Fibroblast of gingiva (primary cell): Measurements from ENCODE around the gene LPXN.
A peak's percentile ranks its signal among the peaks of the same experiment; 100 is the strongest.

Experiments
- DNase-seq: peaks from one replicate; pipeline ENCODE4 v3.0.0-alpha.2; 2011; ENCODE audit warnings: low read depth

LPXN gene

DNA sequence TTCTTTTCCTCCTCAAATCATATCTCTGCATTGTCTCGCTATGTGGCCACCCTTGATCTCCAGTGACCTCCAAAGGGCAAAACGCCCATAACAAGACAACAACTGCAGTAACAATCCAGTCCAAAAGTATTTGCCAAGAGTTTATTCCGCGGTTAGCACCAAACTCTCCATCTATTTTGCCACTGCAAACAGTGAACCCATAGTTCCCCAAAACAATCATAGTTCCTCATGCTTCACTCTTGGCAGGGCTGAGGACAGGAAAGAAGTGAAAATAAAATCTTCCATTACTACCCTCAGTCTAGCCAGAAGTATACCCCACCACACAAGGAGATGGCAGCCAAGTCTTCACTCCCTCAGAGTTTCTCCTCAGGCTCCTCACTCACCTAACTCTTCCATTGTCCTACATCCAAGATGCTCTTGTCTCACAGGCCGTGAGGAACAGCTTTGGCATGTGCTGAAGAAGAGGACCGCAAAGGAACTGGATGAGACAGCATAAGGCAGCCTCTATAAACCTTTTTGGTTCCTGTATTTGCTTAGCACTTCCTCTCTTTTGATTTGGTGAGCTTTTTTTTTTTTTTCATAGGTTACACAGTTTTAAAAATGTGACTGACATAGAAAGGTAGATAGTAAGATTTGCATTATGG, at the start of gene LPXN:
TSS of gene LPXN (minus strand) at position 480 of the 644 bp plus-strand sequence. CDS start at position 396, 84 bp downstream.
- DNase-seq = peak; percentile 39

DNA sequence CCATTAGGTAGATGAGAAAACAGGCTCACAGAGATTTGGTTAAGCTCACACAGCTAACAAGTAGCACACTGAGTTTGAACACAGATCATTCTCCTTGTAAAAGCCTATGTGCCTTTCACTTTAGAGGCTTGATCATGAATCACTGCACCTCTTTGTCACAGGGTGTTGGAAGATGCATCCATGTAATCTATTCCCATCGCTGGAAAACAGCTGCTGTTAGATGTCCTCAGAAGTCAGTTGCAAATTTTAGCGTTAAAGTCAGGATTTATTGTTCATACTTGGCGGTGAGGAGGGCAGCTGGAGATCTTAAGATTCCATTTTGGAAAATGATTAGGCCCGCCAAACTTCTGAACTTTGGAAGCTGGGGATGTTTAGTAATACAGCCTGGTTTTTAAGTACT, 49.4 kb upstream of the LPXN start:
- DNase-seq = no peak

DNA sequence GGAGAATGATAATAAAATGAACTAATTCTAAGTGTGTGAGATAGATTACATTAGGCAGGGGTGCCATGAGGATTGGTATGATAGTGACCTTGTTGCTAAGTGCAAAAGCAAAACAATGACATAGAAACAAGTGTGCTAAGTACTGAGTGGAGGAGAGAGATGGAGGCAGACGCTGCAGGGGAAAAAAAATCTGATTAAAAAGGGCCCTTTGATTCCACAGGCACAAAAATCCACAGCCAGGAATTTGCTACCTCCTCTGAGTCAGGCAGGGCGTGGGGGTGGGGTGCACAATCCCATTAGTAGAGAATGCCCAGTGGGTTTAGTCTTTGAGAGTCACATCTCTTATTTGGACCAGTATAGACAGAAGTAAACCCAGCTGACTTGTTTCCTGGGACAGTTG, 46.7 kb upstream of the LPXN start, which contains the start of gene CNTF:
TSS of gene CNTF (plus strand) at position 322 of the 400 bp plus-strand sequence. CDS start 88 bp downstream, outside the sequence.
- no peak for DNase-seq

DNA sequence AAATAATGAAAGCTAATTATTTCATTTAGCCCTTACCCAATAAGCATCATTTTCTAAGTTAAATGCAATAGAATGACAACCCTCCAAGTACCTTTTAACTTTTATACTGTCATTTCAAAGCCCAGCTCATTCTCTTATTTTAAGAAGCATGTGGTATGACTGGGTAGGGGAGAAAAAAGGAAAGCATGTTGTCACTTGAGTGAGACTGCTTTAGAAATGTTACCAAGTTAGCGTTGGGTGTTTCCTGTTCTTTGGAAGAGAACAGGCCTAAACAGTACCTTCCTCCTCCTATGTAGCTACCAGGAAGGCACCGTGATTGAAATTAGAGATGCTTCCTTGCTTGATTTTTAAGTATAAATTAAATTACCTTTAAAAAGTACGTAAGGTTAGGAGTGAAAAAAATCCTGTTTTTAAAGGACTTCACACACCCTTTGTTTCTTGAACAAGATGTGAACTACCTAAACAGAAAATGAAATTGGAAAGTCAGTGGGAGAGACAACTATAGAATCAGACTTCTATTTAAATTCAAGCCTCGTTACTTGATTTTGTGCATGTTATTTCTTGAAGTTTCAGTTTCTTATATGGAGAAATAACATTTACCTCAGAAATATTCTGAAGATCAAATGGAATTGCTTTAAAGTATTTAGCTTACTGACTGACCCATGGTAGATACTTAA, 46.1 kb upstream of the LPXN start:
- no peak for DNase-seq

DNA sequence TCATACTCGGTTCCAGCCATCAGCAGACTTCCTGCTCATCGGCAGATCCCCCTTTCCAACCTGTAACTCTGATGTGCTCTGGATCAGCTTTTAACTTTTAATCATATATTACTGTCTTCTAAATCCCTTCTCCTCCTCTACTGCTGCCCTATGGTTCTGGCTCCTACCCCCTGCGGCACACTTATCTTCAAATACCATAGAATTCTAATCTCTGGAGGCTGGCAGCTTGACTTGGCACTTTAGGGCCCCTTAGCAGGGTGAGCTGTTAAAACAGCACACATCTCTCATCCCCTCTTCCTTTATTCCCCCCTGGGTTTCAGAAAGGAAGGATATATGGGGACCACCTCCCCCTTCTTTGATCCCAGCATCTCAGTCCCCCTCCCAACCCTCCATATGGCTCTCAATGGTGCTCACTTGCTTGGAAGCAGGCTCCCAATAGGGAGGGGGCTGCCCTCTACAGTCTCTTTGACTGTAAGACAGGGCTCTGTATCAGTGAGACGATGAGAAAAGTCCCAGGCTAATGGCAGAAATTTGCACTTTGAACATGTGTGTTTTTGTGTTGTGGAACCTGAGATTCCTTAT, 42.4 kb upstream of the LPXN start:
- DNase-seq = no peak

DNA sequence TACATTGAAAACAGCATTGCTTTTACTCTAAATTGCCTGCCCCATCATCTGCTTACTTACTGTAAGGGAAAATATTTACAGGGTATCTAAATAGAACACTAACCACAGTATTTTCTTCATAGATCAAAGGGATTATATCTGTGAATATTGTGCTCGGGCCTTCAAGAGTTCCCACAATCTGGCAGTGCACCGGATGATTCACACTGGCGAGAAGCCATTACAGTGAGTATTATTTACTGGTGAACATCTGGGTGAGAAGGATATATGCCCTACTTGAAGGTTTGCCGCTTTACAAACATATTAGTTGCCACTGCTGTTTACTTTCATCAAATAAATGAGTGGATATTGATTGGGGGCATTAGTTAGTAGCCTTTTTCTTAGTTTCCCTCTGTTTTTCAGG, 40.9 kb upstream of the LPXN start:
- peak; percentile 88 for DNase-seq

DNA sequence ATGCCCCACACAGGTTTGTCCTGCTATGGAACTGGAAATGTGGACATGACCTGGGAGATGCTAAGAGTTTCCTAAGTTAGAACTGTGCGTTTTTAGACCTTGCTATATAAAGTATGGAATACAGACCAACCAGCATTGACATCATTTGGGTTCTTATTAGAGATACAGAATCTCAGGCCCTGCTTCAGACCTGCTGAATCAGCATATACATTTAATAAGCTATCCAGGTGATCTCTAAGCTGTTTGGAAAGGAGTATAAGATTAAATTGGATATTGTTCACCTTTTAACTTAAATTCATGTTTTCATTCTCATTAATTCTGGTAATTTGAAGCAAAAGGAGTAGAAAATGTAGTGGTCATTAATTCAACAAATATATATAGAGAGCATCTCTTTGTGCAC, 39.9 kb upstream of the LPXN start:
- no peak for DNase-seq

DNA sequence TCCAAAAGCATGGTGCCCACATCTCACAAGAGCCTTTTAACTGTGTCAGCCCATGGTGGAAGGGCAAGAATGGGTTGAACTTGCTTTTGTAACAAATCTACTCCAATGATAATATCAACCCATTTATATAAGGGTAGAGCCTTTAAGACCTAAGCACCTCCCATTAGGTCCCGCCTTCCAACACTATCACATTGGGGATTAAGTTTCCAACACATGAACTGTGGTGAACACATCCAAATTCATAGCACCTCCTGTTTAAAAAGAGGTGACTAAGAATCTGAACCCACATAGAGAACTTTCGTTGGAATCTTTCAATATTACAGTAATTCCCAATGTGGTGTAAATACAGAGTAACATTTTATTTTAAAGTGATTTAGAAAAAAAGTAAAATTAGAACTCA, 37.6 kb upstream of the LPXN start:
- no peak for DNase-seq

DNA sequence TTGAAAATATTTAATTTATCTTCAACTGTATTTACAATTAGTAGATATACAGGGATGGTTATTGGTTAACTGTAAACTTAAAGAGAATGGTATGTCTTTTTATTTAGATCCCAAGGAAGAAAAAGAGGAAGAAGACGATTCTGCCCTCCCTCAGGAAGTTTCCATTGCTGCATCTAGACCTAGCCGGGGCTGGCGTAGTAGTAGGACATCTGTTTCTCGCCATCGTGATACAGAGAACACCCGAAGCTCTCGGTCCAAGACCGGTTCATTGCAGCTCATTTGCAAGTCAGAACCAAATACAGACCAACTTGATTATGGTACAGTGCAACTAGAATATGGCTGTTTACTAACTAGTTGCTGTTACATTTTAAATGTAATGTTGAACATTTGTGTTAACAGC, 34.1 kb upstream of the LPXN start:
- no peak for DNase-seq

DNA sequence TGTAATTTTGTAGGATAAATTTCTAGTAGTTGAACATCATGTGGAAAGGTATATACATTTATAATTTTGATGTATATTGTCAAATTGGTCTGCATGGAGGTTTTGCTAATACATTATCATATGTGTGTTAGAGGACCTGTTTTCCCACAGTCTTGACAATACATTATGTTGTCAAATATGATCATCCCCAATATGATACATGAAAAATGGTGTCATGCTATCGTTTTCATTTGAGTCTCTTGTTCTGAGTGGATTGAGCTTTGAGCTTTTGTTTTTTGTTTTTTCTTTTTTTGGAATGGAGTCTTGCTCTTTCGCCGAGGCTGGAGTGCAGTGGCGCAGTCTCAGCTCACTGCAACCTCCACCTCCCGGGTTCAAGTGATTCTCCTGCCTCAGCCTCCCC, 32.7 kb upstream of the LPXN start:
- DNase-seq = no peak

DNA sequence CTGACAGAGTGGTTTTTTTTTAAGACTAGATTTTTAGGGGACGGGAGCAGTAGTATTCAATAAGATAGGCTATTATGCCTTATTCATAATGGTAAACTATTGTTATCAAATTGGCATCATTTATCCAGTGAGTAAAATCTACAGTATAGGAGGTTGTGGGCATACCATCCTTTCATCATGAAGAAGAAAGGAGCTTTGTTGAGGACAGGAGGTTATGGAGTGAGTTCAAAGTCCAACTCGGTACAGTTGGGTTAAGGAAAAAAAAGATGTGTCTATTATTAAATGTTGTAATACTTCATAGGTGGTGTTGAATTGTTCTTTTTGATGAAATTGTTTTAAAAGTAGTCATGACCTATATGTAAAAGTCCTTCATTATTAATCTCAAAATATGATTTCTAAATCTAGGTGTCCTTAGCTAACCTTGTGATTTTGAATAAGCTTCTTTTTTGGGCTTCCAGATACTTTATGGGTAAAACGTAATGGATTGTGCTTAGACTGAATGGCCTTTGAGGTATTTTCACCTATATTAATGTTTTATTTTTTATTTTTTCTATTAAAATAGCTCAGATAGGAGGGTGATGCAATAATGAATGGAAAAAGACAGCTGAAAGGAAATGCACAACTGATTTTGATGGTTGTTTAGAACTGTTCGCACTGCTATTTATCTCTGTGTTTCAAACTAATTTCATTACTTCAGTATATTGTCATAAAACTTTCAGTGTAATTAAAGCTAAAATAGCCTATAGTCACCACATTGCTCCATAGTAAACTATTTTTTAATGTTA, 31.5 kb upstream of the LPXN start:
- no peak for DNase-seq

DNA sequence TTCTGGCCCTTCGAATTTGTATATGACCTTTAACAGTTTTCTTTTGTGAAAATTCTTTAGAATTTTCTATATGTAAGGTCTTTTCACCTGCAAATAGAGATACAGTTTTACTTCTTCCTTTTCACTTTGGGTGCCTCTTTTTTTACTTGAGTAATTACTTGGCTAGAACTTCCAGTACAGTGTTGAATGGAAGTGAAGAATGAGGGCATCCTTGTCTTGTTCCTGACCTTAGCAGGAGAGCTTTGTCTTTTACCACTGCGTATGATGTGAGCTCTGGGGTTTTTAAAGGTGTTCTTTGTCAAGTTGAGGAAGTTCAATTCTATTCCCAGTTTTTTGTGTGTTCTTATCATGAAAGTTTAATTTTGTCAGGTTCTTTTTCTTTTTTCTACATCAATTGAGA, 24.9 kb upstream of the LPXN start:
- no peak for DNase-seq

DNA sequence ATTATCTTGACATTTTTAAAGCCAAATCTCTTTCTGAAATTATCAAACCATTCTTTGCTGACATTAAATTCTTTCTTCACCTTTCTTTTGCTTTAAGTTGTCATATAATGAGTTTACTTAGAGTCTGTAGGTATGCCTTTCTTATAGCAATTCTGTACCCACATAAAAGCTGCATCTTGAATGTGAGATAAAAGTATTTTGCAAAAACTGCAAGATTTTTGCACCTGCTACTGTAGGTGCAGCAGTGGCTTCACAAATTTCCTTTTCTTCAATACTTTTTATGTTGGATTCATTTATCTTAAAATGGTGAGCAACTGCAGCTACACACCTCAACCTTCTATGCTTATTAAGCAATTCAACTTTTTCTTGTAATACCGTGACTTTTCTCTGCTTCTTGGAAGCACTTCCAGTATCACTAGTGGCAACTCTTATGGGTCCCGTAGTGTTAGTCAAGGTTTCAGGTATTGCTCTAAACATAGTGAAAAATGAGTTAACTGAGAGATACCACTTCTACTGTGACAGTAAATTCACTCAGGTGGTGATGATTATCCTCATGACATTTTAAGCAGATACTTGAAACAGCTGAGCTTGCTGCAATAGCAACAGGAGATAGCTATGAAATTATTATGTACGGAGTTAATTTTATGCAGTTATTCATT, 22.0 kb upstream of the LPXN start:
- DNase-seq = no peak

DNA sequence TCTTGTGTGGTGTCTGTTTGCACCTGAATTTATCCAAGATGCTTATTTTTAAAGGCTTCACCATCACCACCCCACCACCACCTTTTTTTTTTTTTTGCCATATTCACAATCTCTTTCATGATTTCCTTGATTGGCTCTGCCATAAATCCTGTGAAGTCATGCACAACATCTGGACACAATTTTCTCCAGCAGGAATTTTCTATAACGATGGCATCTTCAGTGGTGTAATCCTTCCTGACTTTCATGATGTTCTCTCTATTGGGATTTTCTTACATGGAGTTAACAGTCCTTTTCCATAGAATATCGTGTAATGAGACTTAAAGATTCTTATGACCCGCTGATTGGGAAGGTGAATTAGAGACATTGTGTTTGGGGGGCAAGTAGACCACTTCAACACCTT, 21.0 kb upstream of the LPXN start:
- peak; percentile 41 for DNase-seq

DNA sequence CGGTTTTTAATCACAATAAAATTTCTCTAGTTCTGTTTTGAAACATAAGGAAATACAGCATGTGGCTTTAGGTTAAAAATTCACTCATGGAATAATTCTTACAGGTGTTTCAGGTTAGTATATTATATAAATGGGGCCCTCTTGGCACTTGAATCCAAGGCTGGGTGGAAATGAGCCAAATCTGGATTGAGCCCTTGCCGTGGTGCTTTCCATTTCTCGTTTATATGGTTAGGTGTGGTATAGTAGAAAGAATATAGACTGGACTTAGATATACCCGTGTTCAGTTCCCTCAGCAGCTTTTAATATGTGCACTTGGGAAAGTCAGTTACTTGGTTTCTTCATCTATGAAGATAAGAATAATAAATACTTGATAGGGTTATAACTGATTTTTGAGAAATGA, 19.2 kb upstream of the LPXN start:
- no peak for DNase-seq

DNA sequence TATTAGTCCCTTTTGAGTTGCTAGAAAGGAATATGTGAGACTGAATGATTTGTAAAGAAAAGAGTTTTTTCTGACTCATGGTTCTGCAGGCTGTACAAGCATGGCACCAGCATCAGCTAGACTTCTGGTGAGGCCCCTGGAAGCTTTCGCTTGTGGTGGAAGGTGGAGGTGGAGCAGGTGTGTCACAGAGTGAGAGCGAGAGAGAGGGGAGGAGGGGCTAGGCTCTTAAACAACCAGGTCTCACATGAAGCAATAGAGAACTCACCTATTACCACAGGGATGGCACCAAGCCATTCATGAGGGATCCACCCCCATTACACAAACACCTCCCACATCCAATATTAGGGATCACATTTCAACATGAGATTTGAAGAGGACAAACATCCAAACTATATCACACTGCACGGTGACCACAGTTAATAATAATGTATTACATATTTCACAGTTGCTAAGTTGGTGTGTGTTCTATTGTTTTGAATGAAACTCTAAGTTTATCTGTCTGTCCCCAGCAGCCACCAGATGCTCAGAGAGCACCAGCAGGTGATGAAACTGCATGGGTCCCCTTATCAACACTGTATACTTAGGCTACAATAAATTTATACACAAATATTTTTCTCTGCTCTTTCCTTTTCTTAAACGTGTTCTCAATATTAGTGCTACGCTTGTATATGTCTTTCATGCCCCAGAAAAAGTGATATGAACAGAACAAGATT, 17.3 kb upstream of the LPXN start:
- DNase-seq = no peak

DNA sequence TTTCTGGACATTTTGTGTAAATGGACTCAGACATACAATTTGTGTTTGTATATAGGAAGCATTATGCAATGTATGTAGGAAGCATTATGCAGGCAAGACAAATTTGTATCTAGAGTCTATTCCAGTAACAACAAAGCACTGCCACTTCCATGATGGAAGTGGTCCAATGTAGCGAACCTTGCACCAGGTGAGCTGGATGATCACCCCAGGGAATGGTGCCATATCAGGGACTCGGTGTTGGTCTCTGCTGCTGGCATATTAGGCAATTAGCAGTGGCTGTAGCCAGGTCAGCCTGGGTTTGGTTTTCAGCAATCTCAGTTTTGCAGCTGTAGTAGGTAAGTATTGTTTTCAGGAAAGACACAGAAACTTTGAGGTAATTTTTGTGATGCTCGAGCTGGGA, 16.0 kb upstream of the LPXN start:
- DNase-seq = no peak

DNA sequence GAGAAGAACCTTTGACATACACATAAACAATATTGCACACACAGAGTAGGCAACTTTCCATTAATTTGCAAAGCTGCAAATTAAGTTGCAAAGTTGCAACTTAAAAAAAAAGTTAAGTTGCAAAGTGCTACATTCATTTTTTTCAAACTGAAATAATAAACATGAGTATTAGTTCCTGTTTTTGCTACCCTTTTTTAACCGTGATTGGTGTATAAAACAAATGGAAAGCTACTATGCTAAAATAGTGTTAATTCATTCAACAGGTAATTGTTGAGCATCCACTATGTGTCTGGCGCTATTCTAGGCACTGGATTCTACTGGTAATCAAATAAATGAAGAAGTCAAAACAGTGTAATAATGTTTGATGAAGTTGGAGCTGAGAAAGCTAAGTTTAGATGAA, 11.3 kb upstream of the LPXN start:
- DNase-seq = no peak

DNA sequence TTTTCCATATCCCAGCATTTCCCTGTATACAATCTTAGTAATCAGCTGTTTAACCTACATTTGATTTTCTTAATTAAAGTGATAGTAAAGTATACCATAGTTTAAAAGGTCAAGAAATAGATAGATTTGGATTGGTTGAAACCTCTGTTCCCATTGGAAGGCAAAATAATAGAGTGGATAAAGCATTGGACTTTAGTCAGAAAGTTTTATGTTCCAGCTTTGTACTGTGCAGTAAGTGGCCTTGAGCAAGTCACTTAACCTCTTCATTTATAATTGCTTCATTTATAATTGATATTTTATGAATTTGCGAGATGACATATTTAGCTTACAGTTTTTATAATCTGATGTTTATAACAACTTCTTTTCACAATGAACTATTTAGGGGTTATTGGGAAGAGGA, 6.8 kb upstream of the LPXN start:
- DNase-seq = no peak

DNA sequence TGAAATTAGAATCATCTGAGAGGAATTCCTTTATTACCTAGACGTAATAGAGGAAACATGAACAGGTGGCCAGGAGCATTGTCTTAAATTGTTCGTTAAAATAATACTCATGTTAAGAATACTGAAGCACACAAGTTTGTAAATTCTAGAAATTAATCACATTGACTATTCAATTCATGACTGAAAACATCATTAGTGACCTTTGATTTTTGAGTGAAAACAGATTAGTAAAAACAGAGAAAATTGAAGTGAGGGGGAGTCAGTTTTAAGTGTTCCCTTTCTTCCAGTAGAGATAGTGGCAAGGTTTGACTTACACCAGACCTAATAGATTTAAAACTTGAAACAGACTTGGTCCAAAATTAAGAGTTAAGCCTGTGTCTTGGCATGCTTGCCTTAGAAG, 4.7 kb upstream of the LPXN start:
- no peak for DNase-seq
